Liver (tissue), 9 donors: ENCODE data around the gene RAB3GAP1. TPM values are rescaled to one million over a fixed set of nuclear protein-coding genes. Genes with fewer than 3 reads are reported as not detected.

ENCODE experiments used
- DNase-seq: peaks from one replicate; pipeline ENCODE4 v3.0.0-alpha.2; 2017; ENCODE audit warnings: low spot score
- H3K27ac ChIP-seq, 2 donors: one replicate each; pipeline ENCODE4 v1.7.0; 2013; ENCODE audit warnings: inconsistent platforms in 2 of 2, low read length in 2 of 2, control low read depth in 1 of 2, low read depth in 1 of 2, mild to moderate bottlenecking in 1 of 2
- H3K27me3 ChIP-seq, 4 donors: one replicate each; pipeline versions ENCODE4 v1.6.1 to v1.7.0; 2013; ENCODE audit warnings: low read length in 3 of 4, inconsistent platforms in 1 of 4, mild to moderate bottlenecking in 1 of 4, moderate library complexity in 1 of 4; ENCODE audit not compliant: control insufficient read depth in 4 of 4, insufficient read depth in 4 of 4
- H3K36me3 ChIP-seq, 4 donors: one replicate each; pipeline versions ENCODE4 v1.6.1 to v1.7.0; 2013; ENCODE audit warnings: low read length in 3 of 4, mild to moderate bottlenecking in 3 of 4, low read depth in 1 of 4, moderate library complexity in 1 of 4; ENCODE audit not compliant: control insufficient read depth in 4 of 4, insufficient read depth in 3 of 4
- H3K4me1 ChIP-seq, 4 donors: one replicate each; pipeline versions ENCODE4 v1.6.1 to v1.7.0; 2013; ENCODE audit warnings: low read length in 3 of 4, mild to moderate bottlenecking in 3 of 4, moderate library complexity in 1 of 4; ENCODE audit not compliant: control insufficient read depth in 4 of 4, insufficient read depth in 4 of 4
- H3K4me3 ChIP-seq, 3 donors: one replicate each; pipeline versions ENCODE4 v1.6.1 to v1.7.0; 2013; ENCODE audit warnings: low read length in 3 of 3, control low read depth in 1 of 3, low read depth in 1 of 3, mild to moderate bottlenecking in 1 of 3
- H3K9ac ChIP-seq, 2 donors: one replicate each; pipeline ENCODE4 v1.7.0; 2013; ENCODE audit warnings: low read length in 2 of 2, mild to moderate bottlenecking in 2 of 2, moderate library complexity in 2 of 2, control low read depth in 1 of 2, low read depth in 1 of 2
- H3K9me3 ChIP-seq, 4 donors: one replicate each; pipeline versions ENCODE4 v1.6.1 to v1.7.0; 2013; ENCODE audit warnings: low read length in 3 of 4; ENCODE audit not compliant: control insufficient read depth in 4 of 4
- ATF3 ChIP-seq: IDR thresholded peaks from 2 replicates; pipeline ENCODE4 v1.6.1; 2016; ENCODE audit warnings: antibody characterized with exemption
- FOXA1 ChIP-seq: IDR thresholded peaks from 2 replicates; pipeline ENCODE4 v1.6.1; 2016; ENCODE audit warnings: antibody characterized with exemption
- FOXA2 ChIP-seq: IDR thresholded peaks from 2 replicates; pipeline ENCODE4 v1.6.1; 2016; ENCODE audit warnings: antibody characterized with exemption
- HNF4A ChIP-seq, 2 donors: conservative IDR thresholded peaks; 2 replicates each; pipeline ENCODE4 v1.6.1; 2016; ENCODE audit warnings: antibody characterized with exemption in 2 of 2, mild to moderate bottlenecking in 2 of 2
- HNF4G ChIP-seq: IDR thresholded peaks from 2 replicates; pipeline ENCODE4 v1.6.1; 2016; ENCODE audit warnings: antibody characterized with exemption
- JUND ChIP-seq, 2 donors: IDR thresholded peaks; 2 replicates each; pipeline ENCODE4 v1.6.1; 2016; ENCODE audit warnings: antibody characterized with exemption in 2 of 2
- MAX ChIP-seq: IDR thresholded peaks from 2 replicates; pipeline ENCODE4 v1.6.1; 2016; ENCODE audit warnings: antibody characterized with exemption
- NR2F2 ChIP-seq: IDR thresholded peaks from 2 replicates; pipeline ENCODE4 v1.6.1; 2016; ENCODE audit warnings: antibody characterized with exemption
- RAD21 ChIP-seq, 2 donors: IDR thresholded peaks; 2 replicates each; pipeline ENCODE4 v1.6.1; 2016; ENCODE audit warnings: antibody characterized with exemption in 2 of 2, mild to moderate bottlenecking in 2 of 2
- REST ChIP-seq: IDR thresholded peaks from 2 replicates; pipeline ENCODE4 v1.6.1; 2016; ENCODE audit warnings: antibody characterized with exemption, mild to moderate bottlenecking
- RXRA ChIP-seq, 2 donors: IDR thresholded peaks; 2 replicates each; pipeline ENCODE4 v1.6.1; 2017 to 2018; ENCODE audit warnings: antibody characterized with exemption in 2 of 2, mild to moderate bottlenecking in 1 of 2
- TAF1 ChIP-seq: conservative IDR thresholded peaks from 2 replicates; pipeline ENCODE4 v1.6.1; 2016; ENCODE audit warnings: antibody characterized with exemption, mild to moderate bottlenecking
- YY1 ChIP-seq: IDR thresholded peaks from 2 replicates; pipeline ENCODE4 v1.6.1; 2016; ENCODE audit warnings: antibody characterized with exemption, mild to moderate bottlenecking
- ZBTB33 ChIP-seq: IDR thresholded peaks from 2 replicates; pipeline ENCODE4 v1.6.1; 2016; ENCODE audit warnings: antibody characterized with exemption
- WGBS: extraction: QIAGEN DNeasy Blood & Tissue Kit; methylation state at CpG from one replicate; pipeline ENCODE4 v1.1.7; 2013; 5-methylcytosine and 5-hydroxymethylcytosine counted together
- polyA plus RNA-seq, 2 donors: library from polyadenylated mRNA; stranded (reverse) in 1 of 2; unstranded in 1 of 2; fragments of 200-250 nt in 1 of 2; fragments of >200 nt in 1 of 2; fragmentation: Nextera tagmentation in 1 of 2; extraction: Ambion mirVana in 1 of 2; gene quantifications; one replicate each; pipeline versions ENCODE4 v1.2.1 to v1.2.3, GENCODE V29; 2013 to 2015
- total RNA-seq, 2 donors: library from RNA; depleted of rRNA; stranded (reverse); fragments of >200 nt; gene quantifications; one replicate each; pipeline ENCODE4 v1.2.3, GENCODE V29; 2014
- TF ChIP-seq, protein P1 (sequence below): fragments of 150-350 bp; IDR thresholded peaks from 2 replicates; pipeline ENCODE4 v1.5.1; 2017; ENCODE audit warnings: improper control_type of control experiment, low read depth, low read length; ENCODE audit not compliant: missing input control
- donor health status: healthy.
- donor health status: healthy.
- donor health status: healthy.
- donor health status: healthy.
- donor health status: healthy.

RAB3GAP1 gene
- total and polyA plus RNA-seq, 4 donors, result 8.8 to 30.0 (median 15.1) TPM

DNA sequence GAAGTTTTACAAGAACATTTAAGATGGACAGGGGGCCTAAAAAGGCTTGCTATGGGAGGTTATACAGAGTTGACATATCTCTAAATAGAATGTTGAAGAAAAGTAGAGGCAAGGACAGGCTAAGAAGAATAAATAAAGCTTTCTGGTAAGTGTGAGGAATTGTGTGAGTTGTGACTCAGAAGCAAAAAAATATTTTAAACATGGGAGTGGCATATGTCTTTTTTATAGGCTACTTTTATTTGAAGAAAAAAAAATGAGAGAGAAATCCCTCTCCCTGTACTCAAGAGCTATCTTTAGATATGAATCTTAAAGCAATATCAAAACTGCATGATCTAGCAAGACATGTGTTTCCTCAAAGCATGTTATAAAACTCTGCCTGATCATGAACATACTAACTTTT, 41.1 kb downstream of the RAB3GAP1 start:
- no peak for TF ChIP-seq RXRA (IDR thresholded peaks at IDR 0.05)
- no peak for TF ChIP-seq NR2F2
- TF ChIP-seq MAX, result no peak
- Histone ChIP-seq H3K4me3 (no peak overlapping the region), H3K9me3 (no peaks in the 10 kb centered on the region), H3K4me1 (peaks cover 0 to 14% (median 6%) of the 10 kb centered on the region in 4 donors), H3K27me3 (no peaks in the 10 kb centered on the region), H3K27ac (no peak overlapping the region), H3K9ac (no peak overlapping the region), H3K36me3 (peaks cover 2 to 14% (median 9%) of the 10 kb centered on the region in 4 donors)
- no peak for DNase-seq

DNA sequence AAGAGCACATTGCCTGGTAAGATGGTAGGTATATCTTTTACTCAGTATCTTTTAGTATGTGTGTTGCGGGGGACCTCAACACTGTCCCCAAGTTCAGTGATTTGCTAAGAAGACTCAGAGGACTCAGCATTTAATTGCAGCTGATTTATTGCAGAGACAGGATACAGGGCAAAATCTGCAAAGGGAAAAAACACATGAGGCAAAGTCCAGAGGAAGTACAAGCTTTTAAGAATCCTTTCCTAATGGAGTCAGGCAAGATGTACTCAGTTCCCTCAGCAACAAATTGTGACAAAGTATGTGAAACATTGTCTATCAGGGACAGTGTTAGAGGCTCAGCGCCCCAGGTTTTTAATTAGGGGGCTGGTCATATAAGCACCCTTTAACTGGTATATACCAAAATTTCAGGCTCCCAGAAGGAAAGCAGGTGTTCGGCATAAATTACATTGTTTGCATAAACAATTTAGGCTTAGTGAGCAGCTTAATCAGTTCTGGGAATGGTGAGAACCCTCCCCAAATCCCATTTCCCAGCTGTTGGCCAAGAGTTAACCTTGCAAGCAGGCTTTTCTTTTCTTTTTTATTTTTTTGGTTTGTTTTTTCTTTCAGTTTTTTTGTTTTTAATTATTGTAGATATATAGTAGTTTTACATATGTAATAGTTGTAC, 41.7 kb downstream of the RAB3GAP1 start:
- no peak overlapping the region for H3K27ac ChIP-seq
- H3K9me3 ChIP-seq, result no peaks in the 10 kb centered on the region
- H3K4me3 ChIP-seq, result no peak overlapping the region
- 92% methylated on average over 3 of the region's 3 CpGs for WGBS
- H3K36me3 ChIP-seq, result peaks cover 2 to 14% (median 9%) of the 10 kb centered on the region in 4 donors
- peaks cover 0 to 14% (median 6%) of the 10 kb centered on the region in 4 donors for H3K4me1 ChIP-seq
- TF ChIP-seq RXRA (IDR thresholded peaks at IDR 0.05), result no peak
- no peak for TF ChIP-seq RAD21 (IDR thresholded peaks at IDR 0.05)
- TF ChIP-seq HNF4G, result no peak
- no peak for TF ChIP-seq YY1
- TF ChIP-seq HNF4A (conservative IDR thresholded peaks at IDR 0.05), result peak in 1 of 2 donors; percentile 37
- no peak for TF ChIP-seq ATF3
- no peak for TF ChIP-seq NR2F2
- H3K9ac ChIP-seq, result no peak overlapping the region
- no peak for DNase-seq
- H3K27me3 ChIP-seq, result no peaks in the 10 kb centered on the region

GRCh38 chr2:135094508-135094907, 42.4 kb downstream of the RAB3GAP1 start:
- Histone ChIP-seq H3K4me3 (no peak overlapping the region), H3K27me3 (no peaks in the 10 kb centered on the region), H3K9me3 (no peaks in the 10 kb centered on the region), H3K27ac (no peak overlapping the region), H3K36me3 (peaks cover 2 to 14% (median 9%) of the 10 kb centered on the region in 4 donors), H3K4me1 (peaks cover 0 to 14% (median 6%) of the 10 kb centered on the region in 4 donors), H3K9ac (no peak overlapping the region)
- TF ChIP-seq TAF1 (no peak), FOXA2 (no peak), ZBTB33 (no peak), RAD21 (IDR thresholded peaks at IDR 0.05) (no peak)
- 87% methylated on average over 2 of the region's 2 CpGs for WGBS
- no peak for DNase-seq

GRCh38 chr2:135095591-135095990, 43.5 kb downstream of the RAB3GAP1 start:
- Histone ChIP-seq H3K4me1 (peaks cover 0 to 14% (median 9%) of the 10 kb centered on the region in 4 donors), H3K36me3 (peaks cover 2 to 14% (median 9%) of the 10 kb centered on the region in 4 donors), H3K27ac (no peak overlapping the region), H3K4me3 (no peak overlapping the region), H3K27me3 (no peaks in the 10 kb centered on the region), H3K9me3 (no peaks in the 10 kb centered on the region), H3K9ac (no peak overlapping the region)
- 95% methylated on average over 3 of the region's 3 CpGs for WGBS
- no peak for DNase-seq
- TF ChIP-seq, protein P1, sequence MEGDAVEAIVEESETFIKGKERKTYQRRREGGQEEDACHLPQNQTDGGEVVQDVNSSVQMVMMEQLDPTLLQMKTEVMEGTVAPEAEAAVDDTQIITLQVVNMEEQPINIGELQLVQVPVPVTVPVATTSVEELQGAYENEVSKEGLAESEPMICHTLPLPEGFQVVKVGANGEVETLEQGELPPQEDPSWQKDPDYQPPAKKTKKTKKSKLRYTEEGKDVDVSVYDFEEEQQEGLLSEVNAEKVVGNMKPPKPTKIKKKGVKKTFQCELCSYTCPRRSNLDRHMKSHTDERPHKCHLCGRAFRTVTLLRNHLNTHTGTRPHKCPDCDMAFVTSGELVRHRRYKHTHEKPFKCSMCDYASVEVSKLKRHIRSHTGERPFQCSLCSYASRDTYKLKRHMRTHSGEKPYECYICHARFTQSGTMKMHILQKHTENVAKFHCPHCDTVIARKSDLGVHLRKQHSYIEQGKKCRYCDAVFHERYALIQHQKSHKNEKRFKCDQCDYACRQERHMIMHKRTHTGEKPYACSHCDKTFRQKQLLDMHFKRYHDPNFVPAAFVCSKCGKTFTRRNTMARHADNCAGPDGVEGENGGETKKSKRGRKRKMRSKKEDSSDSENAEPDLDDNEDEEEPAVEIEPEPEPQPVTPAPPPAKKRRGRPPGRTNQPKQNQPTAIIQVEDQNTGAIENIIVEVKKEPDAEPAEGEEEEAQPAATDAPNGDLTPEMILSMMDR, result no peak
- TF ChIP-seq RXRA (IDR thresholded peaks at IDR 0.05) (no peak), JUND (IDR thresholded peaks at IDR 0.05) (no peak), MAX (no peak), FOXA1 (no peak), YY1 (no peak), RAD21 (IDR thresholded peaks at IDR 0.05) (no peak), REST (no peak), NR2F2 (no peak)
